Measurements from ENCODE around the gene TNNT2.

TNNT2 gene

DNA sequence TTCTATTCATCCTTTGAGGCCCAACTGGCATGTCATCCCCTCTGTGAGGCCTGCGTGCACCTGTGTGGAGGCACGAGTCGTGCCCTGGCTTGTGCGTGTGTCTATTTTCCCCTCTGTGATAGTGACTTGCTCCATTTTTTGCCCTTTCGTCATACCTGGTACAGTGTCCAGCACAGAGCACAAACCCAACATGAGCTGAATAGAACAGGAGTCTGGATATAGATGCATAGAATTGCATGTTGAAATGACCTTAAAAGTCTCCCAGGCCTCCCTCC is 32.5 kb downstream of the TNNT2 start:
- H3K27ac ChIP-seq = no peak overlapping the region

DNA sequence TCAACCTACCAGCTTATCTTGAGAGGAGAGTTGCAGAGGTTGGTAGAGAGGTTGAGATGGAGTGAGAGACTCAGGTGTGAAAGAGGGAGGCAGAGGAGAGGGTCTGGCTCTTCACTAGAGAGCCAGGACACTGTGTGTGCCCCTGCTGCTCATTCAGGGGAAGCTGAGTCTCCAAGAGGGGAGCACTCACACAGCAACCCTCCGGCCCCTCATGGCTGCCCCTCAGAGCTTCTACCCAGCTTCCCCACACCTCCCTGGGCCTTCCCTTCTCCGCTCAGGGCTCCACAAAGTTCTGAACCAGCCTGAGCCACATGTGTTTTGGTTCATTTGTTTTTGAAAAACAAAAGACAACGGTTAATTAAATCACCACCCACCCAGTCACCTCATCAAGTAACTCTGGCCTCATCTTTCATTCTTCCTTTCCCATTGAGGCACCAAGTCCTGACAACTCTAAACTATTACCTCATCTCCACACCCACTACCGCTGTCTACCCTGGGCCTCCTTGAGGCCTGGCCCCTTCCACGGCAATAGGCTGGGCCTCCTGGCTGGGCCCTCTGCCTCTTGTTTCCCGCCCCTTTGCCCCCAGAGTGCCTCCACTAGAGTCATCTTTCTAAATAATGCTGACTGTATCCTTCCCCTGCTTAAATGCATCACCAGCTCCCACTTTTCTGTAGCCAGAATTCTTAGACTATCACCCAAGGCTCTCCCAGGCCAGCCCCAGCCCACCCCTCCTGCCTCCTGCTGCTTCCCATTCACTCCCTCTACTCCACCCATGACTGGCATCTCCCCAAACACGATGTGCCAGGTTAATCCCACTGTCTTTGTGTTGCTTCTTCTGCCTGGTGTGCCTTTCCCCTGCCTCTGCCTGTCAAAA is 33.0 kb downstream of the TNNT2 start:
- TF ChIP-seq, protein P1, sequence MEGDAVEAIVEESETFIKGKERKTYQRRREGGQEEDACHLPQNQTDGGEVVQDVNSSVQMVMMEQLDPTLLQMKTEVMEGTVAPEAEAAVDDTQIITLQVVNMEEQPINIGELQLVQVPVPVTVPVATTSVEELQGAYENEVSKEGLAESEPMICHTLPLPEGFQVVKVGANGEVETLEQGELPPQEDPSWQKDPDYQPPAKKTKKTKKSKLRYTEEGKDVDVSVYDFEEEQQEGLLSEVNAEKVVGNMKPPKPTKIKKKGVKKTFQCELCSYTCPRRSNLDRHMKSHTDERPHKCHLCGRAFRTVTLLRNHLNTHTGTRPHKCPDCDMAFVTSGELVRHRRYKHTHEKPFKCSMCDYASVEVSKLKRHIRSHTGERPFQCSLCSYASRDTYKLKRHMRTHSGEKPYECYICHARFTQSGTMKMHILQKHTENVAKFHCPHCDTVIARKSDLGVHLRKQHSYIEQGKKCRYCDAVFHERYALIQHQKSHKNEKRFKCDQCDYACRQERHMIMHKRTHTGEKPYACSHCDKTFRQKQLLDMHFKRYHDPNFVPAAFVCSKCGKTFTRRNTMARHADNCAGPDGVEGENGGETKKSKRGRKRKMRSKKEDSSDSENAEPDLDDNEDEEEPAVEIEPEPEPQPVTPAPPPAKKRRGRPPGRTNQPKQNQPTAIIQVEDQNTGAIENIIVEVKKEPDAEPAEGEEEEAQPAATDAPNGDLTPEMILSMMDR (conservative IDR thresholded peaks at IDR 0.05) = no peak
- no peak overlapping the region for H3K27ac ChIP-seq

More for the DNA sequence above, 32.5 kb downstream of the TNNT2 start:
- TF ChIP-seq, protein P1 (conservative IDR thresholded peaks at IDR 0.05) = no peak

DNA sequence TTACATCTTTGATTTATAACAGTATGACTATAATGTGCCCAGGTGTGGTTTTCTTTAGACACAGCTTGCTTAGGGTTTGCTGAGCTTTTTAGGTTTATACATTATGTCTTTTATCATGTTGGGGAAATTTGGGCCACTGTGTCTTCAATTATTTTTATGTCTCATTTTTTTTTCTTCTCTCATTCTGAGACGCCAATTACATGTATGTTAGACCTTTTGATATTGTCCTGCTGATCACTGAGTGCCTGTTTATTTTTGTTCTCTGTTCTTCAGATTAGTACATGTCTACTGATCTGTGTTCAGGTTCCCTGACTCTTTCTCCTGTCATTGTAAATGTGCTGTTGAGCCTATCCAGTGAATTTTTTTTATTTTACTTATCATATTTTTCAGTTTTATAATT is 36.1 kb downstream of the TNNT2 start:
- TF ChIP-seq, protein P1 (conservative IDR thresholded peaks at IDR 0.05) = no peak
- H3K27ac ChIP-seq = no peak overlapping the region

DNA sequence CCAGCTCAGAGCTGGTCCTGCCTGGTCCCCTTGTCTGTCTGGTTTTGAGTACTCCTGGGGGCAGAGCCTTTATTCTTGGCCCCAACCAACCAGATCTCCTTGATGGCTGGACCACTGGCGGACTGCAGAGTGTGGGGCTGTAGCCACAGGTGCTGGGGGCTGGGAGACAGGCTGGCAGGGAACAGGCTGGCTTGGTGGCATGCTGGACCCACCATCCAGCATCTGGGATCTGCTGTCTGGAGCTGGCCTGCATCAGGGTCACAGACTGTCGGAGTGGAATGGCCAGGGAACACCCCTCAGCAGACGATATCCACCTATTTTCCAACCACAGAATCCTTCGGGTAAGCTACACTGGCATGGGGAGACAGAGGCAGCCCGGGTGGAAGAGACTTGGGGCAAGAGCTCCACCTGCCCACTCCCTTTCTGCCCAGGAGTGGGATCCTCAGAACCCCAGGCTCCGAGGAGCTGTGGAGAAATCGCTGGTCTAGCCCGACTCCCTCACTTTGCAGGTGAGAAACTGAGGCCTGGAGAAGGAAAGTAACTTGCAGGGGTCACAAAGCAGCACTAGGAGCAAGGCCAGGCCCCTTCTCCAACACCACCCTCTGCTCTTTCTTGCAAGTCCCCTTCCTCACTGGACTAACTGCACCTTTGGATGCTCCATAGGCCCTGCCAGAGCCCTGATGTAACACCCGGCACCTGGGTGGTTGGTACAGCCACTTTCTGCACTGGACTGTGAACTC is 40.6 kb downstream of the TNNT2 start:
- TF ChIP-seq, protein P1 (conservative IDR thresholded peaks at IDR 0.05) = no peak
- no peak overlapping the region for H3K27ac ChIP-seq

DNA sequence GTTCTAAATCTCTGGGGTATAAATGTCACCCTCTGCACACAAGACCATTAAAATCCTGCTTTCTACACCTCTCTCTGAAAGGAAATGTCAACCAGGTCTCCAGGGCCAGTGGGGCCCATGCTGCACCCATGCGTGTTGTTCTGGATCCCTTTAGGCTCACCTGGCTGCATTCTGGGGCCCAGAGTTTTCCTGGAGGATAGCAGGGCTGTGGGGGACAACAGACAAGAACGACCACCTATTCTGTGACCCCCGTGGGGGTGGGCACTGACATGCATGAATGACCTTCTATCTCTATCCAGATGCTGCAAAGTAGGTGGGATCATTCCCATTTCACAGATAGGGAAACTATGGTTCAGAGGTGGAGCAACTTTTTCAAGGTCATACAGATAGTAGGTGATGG is 41.6 kb downstream of the TNNT2 start:
- H3K27ac ChIP-seq = no peak overlapping the region
- TF ChIP-seq, protein P1 (conservative IDR thresholded peaks at IDR 0.05) = no peak

DNA sequence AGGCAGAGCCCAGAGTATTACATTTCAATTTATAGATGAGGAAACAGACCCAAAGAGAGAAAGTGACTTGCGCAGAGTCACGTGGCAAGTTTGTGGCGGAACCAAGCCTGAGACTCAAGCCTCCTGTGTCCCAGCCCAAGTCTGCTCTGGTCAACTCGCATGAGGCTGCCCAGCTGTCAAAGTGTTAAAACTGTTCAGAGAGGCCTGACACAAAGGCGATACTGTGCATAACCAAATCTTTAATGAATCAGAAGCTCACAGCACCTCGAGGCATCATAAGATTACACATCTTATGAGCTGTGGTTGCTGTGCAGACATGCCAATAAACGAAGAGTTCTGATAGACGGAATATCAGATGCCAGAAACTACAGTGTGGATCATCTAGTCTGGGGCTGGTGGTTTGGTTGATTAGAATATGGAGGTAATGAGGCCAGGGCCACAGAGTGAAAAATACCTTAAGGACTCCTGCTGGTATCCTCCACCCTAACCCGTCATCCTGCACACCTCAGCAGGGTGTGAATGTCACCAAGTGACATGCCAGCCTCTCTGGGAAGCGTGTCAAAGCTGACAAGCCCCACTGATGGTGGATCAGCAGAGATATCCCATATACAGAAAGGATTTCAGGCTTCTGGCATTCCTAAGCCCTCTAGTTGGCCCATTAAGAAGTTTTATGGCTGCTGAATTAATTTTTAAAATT is 42.2 kb downstream of the TNNT2 start:
- TF ChIP-seq, protein P1 (conservative IDR thresholded peaks at IDR 0.05) = no peak
- no peak overlapping the region for H3K27ac ChIP-seq
